ENCODE measurements around the gene HDLBP.

GRCh38 chr2:241307055-241307454 is 8.4 kb downstream of the HDLBP start:
- TF ChIP-seq CTCF (conservative IDR thresholded peaks at IDR 0.05; ENCODE audit: low read depth, low read length) (no peak), EZH2 (IDR thresholded peaks at IDR 0.05; ENCODE audit: borderline replicate concordance, low read depth, low read length, poor library complexity, severe bottlenecking) (no peak)
